Measurements from ENCODE around the gene GALNT9. TPM values are rescaled to one million over a fixed set of nuclear protein-coding genes. Genes with fewer than 3 reads are reported as not detected.

Gene GALNT9
- total RNA-seq, 2 experiments from 2014 or later: not detected

DNA sequence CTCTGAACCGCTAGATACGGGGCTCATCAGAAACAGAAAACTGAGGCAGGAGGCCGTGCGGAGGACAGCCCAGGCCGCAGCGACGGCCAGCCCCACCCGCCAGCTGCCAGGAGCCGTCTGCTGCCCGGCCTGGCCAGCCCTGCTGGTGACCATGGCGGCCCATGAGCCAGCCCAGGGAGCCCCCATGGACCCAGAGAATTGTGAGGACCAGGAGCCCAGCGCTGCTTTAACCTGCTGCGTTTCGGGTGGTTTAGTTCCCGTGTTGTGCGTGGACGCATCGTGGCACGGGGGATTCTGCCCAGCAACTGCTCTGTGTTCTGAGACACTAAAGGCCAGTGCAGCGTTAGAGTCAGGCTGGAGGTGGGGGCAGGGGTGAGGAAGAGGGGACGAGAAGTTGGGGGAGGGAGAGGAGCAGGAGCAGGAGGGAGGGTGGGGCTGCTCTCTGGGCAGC, 140.9 kb downstream of the GALNT9 start:
- peak overlapping the region; percentile 59 to 62 for H3K27ac ChIP-seq (ENCODE audit: low read depth in 1 of 2, low read length in 2 of 2)
- no peak for ATAC-seq (ENCODE audit: poor library complexity)
- no peaks in the 10 kb centered on the region for H3K27me3 Mint-ChIP-seq
- DNase-seq: peak in 3 of 14 experiments; percentile 14 to 45 (median 23)
- TF ChIP-seq, protein P1, sequence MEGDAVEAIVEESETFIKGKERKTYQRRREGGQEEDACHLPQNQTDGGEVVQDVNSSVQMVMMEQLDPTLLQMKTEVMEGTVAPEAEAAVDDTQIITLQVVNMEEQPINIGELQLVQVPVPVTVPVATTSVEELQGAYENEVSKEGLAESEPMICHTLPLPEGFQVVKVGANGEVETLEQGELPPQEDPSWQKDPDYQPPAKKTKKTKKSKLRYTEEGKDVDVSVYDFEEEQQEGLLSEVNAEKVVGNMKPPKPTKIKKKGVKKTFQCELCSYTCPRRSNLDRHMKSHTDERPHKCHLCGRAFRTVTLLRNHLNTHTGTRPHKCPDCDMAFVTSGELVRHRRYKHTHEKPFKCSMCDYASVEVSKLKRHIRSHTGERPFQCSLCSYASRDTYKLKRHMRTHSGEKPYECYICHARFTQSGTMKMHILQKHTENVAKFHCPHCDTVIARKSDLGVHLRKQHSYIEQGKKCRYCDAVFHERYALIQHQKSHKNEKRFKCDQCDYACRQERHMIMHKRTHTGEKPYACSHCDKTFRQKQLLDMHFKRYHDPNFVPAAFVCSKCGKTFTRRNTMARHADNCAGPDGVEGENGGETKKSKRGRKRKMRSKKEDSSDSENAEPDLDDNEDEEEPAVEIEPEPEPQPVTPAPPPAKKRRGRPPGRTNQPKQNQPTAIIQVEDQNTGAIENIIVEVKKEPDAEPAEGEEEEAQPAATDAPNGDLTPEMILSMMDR (IDR thresholded peaks at IDR 0.05): no peak
- intact Hi-C loops (cut with DNase I, micrococcal nuclease): loop anchor here (5.0 kb wide), 3 partner anchors 36 to 299 kb away; no protein-coding TSS in a partner anchor
- H3K9me3 ChIP-seq (ENCODE audit: control insufficient read depth in 1 of 2, insufficient read depth in 1 of 2, low read length in 2 of 2): peaks cover 5 to 52% of the 10 kb centered on the region in 2 experiments
- H3K36me3 Mint-ChIP-seq (ENCODE audit: low read depth): peaks cover 22% of the 10 kb centered on the region
- H3K27ac Mint-ChIP-seq: peak overlapping the region; percentile 86
- ChIA-PET CTCF (interaction anchor here (1.4 kb wide), 1 partner anchor 35 kb away, joined by 5 read pairs; no protein-coding TSS in a partner anchor), POLR2A (interaction anchor here (0.9 to 2.4 kb wide), 5 partner anchors 9 to 51 kb away, joined by 4 to 35 read pairs (median 8); no protein-coding TSS in a partner anchor)
- peak overlapping the region; percentile 91 for H3K4me3 ChIP-seq (ENCODE audit: low read length)
- peaks cover 9% of the 10 kb centered on the region for H3K36me3 ChIP-seq (ENCODE audit: insufficient read depth, low read length)
- H3K4me1 ChIP-seq (ENCODE audit: insufficient read depth, low read length): peaks cover 55% of the 10 kb centered on the region
- peaks cover 49% of the 10 kb centered on the region for H3K4me1 Mint-ChIP-seq (ENCODE audit: low read depth)
- peak overlapping the region; percentile 75 for H3K4me3 Mint-ChIP-seq
- H3K27me3 ChIP-seq (ENCODE audit: control insufficient read depth in 1 of 2, insufficient read depth in 2 of 2, low read length in 2 of 2): no peaks in the 10 kb centered on the region
- peaks cover 7% of the 10 kb centered on the region for H3K9me3 Mint-ChIP-seq

DNA sequence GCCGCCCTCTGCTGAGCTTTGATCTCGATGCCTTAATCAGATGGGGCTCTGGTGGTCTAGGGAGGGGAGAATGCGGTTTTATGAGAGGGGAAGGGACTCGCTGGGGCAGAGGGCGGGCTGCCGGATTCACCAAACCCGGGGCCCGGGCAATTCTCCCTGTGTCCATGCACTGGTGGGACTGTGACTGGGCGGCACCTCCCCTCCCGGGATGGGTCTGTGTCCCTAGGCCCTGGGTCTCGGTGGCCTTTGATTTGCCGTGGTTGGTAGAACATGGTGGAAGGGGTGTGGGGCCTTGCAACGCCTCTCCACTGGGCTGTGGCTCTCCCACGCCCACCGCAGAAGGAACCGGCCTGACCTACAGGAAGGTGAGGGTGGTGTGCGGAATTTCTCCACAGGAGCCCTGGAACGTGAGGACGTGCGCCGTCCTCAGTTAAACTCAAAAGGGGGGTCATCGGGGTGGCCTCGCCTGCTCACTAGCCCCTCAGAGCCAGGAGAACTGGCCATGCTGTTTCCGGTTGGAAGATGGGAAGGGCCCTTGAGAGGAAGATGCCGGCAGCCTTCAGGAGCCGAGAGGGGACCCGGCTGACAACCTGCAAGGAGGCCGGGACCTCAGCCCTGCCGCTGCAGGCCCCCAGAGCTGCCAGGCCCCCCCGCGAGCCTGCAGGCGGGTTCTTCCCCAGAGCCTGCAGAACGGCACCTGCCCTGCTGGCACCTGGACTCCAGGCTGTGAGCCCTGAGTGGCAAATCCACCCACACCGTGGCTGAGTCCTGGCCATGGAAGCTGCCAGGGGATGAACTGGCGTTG, 141.5 kb downstream of the GALNT9 start:
- Mint-ChIP-seq H3K36me3 (ENCODE audit: low read depth) (peaks cover 22% of the 10 kb centered on the region), H3K27me3 (no peaks in the 10 kb centered on the region), H3K27ac (peak overlapping the region; percentile 86), H3K4me3 (peak overlapping the region; percentile 75), H3K9me3 (peaks cover 12% of the 10 kb centered on the region), H3K4me1 (ENCODE audit: low read depth) (peaks cover 49% of the 10 kb centered on the region)
- ATAC-seq (ENCODE audit: poor library complexity) (no peak), DNase-seq (peak in 1 of 14 experiments; percentile 26)
- peaks cover 55% of the 10 kb centered on the region for H3K4me1 ChIP-seq (ENCODE audit: insufficient read depth, low read length)
- no peaks in the 10 kb centered on the region for H3K27me3 ChIP-seq (ENCODE audit: control insufficient read depth in 1 of 2, insufficient read depth in 2 of 2, low read length in 2 of 2)
- H3K4me3 ChIP-seq (ENCODE audit: low read length): no peak overlapping the region
- intact Hi-C loops (cut with DNase I, micrococcal nuclease): loop anchor here (2.0 to 5.0 kb wide), 4 partner anchors 25 to 299 kb away; no protein-coding TSS in a partner anchor
- peaks cover 0 to 49% of the 10 kb centered on the region in 2 experiments for H3K9me3 ChIP-seq (ENCODE audit: control insufficient read depth in 1 of 2, insufficient read depth in 1 of 2, low read length in 2 of 2)
- CTCF ChIA-PET: interaction anchor here (1.1 kb wide), 1 partner anchor 34 kb away, joined by 3 read pairs; no protein-coding TSS in a partner anchor
- no peak overlapping the region for H3K27ac ChIP-seq (ENCODE audit: low read depth in 1 of 2, low read length in 2 of 2)
- POLR2A ChIA-PET: interaction anchor here (1.1 to 2.4 kb wide), 2 partner anchors 9 kb away, joined by 5 to 35 read pairs; no protein-coding TSS in a partner anchor
- H3K36me3 ChIP-seq (ENCODE audit: insufficient read depth, low read length): peaks cover 9% of the 10 kb centered on the region
- TF ChIP-seq, protein P1 (IDR thresholded peaks at IDR 0.05): no peak

DNA sequence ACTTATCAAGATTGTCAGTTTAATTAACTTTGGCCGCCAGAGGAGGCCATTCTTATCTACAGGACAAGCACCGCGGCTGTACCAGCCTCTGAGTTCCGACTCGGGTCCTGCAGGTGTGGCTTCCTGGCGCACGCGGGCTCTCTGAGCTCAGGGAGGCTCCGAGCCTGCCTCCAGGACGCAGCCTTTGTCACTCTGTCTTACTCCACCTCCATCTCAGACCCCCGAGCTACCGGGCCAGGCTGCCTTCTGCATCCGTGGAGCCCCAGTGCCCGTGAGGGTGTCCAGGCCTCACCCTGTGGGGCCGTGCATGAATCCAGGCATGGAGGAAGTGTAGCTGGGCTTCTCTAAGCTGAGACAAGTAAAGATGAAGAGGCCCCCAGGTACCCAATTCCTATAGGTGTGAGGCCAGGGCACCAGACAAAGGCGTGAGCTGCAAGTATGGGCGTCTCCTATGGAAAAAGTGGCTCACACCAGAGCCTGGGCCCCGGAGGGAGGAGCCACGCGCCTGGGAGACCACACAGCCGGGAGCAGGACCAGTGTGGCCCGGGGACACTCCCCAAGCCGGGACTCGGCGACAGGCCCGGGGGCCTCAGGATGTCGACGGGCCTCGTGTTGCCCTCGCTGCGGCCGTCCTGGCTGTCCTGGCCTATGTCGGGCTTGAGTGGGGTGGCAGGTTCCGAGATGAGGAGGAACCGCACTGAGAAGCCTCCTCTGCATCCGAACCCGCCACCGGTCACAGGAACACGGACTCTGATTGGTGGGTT, 142.3 kb downstream of the GALNT9 start:
- ATAC-seq (ENCODE audit: poor library complexity) (no peak), DNase-seq (peak in 4 of 14 experiments; percentile 11 to 65 (median 28))
- Mint-ChIP-seq H3K36me3 (ENCODE audit: low read depth) (peaks cover 22% of the 10 kb centered on the region), H3K4me3 (peak overlapping the region; percentile 65), H3K27ac (peak overlapping the region; percentile 86), H3K9me3 (peaks cover 12% of the 10 kb centered on the region), H3K4me1 (ENCODE audit: low read depth) (peaks cover 49% of the 10 kb centered on the region), H3K27me3 (no peaks in the 10 kb centered on the region)
- Histone ChIP-seq H3K27me3 (ENCODE audit: control insufficient read depth in 1 of 2, insufficient read depth in 2 of 2, low read length in 2 of 2) (no peaks in the 10 kb centered on the region), H3K4me3 (ENCODE audit: low read length) (peak overlapping the region; percentile 38), H3K9me3 (ENCODE audit: control insufficient read depth in 1 of 2, insufficient read depth in 1 of 2, low read length in 2 of 2) (peaks cover 0 to 54% of the 10 kb centered on the region in 2 experiments), H3K4me1 (ENCODE audit: insufficient read depth, low read length) (peaks cover 55% of the 10 kb centered on the region), H3K27ac (ENCODE audit: low read depth in 1 of 2, low read length in 2 of 2) (peak overlapping the region; percentile 67 to 68), H3K36me3 (ENCODE audit: insufficient read depth, low read length) (peaks cover 9% of the 10 kb centered on the region)
- TF ChIP-seq, protein P1 (IDR thresholded peaks at IDR 0.05): no peak
- ChIA-PET CTCF (interaction anchor here (1.1 kb wide), 1 partner anchor 33 kb away, joined by 3 read pairs; no protein-coding TSS in a partner anchor), POLR2A (interaction anchor here (1.1 to 2.3 kb wide), 2 partner anchors 8 to 12 kb away, joined by 5 to 10 read pairs; no protein-coding TSS in a partner anchor)
- intact Hi-C loops (cut with DNase I, micrococcal nuclease): loop anchor here (2.0 to 5.0 kb wide), 4 partner anchors 24 to 300 kb away; no protein-coding TSS in a partner anchor

Data from CD4-positive, alpha-beta T cell (primary cell).